GM19099 (cell line): ENCODE data around the gene EPHB6.

ENCODE experiments used
- POLR2A ChIP-seq: IDR thresholded peaks from 3 replicates; pipeline ENCODE4 v1.6.1; 2011; ENCODE audit warnings: low read depth; ENCODE audit not compliant: insufficient read length; ENCODE audit errors: extremely low read depth

EPHB6 gene

GRCh38 chr7:142889816-142890215 is 34.9 kb downstream of the EPHB6 start:
- no peak for TF ChIP-seq POLR2A

DNA sequence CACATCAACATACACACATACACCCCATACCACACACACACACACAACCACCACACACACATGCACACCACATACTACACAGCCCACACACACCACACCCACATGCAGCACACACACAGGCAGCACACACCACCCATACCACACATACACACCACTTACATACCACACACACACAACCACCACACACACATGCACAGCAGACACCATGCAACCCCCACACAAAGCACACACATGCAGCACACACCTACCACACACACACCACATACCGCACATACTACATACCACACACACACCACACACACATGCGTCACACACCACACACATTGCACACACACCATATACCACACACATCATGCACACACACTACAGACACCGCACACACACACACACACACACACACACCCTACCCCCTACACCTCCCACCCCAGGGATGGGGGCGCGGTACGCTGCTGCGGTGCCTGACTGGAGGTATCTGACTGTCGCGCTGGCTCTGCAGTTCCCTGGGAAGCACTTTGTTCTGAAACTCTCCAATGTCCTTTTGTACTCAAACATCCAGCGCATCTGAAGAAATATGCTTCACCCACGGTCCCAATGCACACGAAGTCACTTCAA is 36.1 kb downstream of the EPHB6 start:
- no peak for TF ChIP-seq POLR2A

- no peak for TF ChIP-seq POLR2A
Observed at GRCh38 chr7:142891490-142892082, 36.7 kb downstream of the EPHB6 start.

DNA sequence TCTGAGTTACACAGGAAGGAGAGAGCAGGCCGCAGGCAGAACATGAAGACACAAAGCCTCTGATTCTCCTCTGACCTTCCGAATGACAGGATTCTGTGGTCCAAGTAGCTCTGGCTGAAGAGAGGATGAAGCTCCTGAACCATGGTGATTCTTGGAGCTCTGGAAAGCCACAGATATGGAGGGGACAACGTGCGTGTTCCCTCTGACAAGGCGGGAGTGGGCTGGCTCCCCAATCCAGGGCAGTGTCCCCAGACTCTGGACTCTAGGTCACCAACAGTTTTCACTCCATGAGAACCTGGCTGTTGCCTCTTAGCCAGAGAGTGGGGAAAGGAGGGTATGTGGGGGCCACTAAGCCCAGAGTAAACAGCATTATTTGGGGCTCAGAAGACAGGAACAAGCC is 38.1 kb downstream of the EPHB6 start:
- no peak for TF ChIP-seq POLR2A

DNA sequence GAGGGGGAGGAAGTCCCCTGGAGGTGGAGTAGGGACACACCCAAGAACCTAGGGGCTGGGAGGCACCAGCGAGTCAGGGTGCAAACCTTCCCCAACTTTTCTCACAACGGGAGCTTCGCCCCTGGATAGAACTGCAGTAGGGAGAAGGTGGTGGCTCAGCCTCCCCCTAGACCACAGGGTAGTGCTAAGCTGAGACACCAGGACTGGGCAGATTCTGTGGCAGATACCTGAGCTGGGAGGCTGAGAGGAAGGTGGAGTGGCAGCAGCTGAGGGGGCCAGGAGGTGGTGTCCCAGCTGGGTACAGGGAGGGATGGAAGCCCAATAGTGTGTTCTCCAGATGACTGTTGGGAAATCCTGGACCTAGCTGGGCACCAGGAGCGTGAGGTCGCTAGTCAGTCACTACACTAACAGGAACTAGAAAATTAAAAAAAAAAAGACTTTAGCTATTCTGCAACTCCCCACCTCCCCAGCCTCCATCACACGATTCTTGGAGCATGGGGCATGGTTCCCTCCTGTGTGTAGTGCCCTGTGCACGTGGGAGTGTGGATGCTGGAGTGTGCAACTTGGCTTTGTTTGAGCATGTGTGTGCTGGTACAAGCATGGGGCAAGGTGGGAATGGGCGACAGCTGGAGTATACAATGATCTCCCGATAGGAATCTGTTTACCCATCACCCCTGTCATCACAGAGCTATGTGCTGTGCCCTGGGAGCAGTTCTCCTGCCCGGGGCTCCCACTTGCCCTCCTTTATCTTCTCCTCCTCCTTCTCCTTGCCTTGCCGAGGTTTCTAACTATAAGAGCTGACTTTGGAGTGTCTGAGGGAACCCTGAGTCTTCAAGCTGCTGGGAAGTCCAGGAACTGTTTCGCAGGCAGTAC is 39.5 kb downstream of the EPHB6 start:
- no peak for TF ChIP-seq POLR2A

DNA sequence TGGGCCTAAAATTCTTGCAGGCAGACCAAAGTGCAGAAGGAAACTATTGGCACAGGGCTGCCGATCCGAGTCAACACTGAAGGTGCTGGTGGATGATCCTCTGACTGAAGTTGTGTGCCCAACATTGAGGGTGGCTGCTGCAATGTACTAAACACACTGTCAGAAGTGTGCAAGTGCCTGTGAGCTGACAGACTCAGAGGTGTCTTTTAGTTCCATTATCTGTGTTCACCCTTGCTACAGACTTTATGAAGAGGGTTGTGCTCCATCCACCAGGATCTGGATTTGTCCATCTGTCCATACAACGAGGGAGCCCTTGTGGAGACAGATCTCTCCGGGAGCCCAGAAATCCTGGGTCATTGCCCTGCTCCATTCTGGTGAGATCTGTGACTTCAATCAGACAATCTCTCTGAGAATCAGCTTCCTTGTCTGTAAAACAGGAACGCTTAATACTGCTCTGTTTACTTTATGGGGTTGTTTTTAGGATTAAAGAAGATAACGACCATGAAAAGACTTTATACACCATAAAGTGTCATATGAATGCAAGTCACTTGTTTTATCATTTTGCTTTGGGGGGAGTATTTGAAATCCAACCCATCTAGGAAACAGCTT is 40.2 kb downstream of the EPHB6 start:
- no peak for TF ChIP-seq POLR2A

DNA sequence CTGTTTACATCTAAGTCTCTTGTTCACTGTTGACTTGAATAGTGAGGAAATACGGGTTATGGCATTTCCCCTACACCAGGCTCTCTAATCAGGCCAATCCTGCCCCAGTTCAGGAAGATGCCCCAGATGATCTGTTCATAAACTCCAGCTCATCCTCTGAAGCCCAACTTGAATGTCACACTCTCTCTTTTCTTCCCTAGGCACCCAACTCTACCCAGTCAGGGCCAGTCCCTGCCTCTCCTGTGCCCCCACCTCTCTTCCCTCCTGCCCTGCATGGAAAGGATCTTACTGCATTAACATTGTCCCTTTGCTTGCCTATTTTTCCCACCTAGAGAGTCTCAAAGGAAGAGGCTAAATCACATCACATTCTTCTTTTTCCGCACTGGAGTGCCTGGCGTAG is 41.3 kb downstream of the EPHB6 start:
- TF ChIP-seq POLR2A: no peak

GRCh38 chr7:142896741-142897379 is 42.0 kb downstream of the EPHB6 start:
- TF ChIP-seq POLR2A: no peak

GRCh38 chr7:142897691-142898090 is 42.8 kb downstream of the EPHB6 start:
- TF ChIP-seq POLR2A: no peak

- TF ChIP-seq POLR2A: no peak
Observed at GRCh38 chr7:142898377-142899170, 43.7 kb downstream of the EPHB6 start.

- no peak for TF ChIP-seq POLR2A
Observed at GRCh38 chr7:142899661-142900060, 44.8 kb downstream of the EPHB6 start.

DNA sequence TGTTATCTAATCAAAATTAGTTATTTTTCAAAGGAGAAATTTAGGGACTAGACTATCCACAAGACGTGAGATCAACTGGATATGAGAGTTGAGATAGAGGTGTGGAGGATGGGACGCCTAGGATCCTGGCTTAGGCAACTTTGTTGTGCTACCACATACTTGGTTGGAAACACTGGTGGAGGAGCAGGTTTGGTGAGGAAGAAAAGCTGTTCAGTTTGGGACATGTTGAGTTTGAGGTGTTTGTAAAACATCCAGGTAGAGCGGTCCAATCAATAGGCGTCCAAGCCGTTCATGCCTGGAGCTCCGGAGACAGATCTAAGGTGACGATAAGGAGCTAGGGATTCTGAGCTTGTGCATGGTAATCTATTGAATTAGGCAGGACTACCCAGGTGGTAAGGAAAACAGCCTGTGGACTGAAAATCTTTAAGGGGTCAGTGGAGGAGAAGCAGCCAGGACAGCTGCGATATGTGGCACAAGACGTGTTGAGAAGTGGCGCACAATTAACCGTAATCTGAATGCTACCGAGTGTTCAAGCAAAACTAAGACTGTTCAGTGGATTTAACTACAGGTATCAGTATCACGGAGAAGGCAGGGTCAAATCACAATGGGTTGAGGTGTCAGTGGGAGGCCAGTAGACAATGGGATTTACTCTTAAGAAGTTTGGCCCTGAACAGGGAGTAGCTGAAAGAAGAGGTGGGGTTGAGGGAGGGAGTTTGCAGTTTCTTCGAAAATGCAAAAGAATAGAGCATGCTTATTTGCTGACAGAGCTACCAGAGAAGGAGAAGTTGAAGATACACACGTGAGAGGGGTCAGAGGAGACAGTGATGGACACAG is 46.8 kb downstream of the EPHB6 start:
- TF ChIP-seq POLR2A: no peak

GRCh38 chr7:142904128-142904527 is 49.3 kb downstream of the EPHB6 start:
- TF ChIP-seq POLR2A: no peak
